ENCODE measurements around the gene HABP4.

The HABP4 gene

DNA sequence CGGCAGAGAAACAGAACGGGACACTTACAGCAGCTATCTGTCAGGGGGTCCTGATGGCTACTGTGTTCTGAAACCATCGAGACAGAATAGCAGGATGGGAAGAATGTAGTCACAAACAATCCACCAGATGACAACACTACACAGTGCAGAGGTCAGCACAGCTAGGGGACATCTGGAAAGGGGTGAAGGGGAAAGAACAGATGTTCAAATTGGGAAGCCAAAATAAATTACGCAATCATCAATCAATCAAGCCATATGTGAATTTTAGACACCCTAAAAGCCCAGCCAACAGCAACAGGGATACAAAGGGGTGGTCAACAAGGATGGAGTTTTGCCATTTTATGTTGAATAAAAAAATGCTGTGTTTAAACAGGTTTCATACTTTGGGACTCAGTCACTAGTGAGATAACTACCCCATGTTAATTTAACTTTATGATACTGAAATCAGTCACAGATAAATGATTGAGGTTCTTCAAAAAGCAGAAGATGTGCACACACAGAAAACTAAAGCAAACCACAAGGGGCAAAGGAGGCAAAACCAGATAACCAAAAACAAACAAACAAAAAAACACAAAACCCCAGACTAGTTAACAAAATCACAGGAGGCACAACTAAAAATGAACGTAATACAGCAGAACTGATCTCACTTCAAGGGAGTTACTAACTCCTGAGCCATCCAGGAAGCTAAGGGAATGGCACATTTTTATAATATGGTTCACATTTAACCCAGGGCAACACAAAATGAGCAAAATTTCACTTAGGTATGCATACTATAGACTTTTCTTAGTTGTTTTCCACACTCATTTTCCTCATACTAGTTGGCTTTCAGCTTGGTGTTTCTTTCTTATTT lies 65.9 kb downstream of the HABP4 start:
- in situ Hi-C loops (cut with HindIII; ENCODE audit: low sequenced_read_pairs), result no loop called here

DNA sequence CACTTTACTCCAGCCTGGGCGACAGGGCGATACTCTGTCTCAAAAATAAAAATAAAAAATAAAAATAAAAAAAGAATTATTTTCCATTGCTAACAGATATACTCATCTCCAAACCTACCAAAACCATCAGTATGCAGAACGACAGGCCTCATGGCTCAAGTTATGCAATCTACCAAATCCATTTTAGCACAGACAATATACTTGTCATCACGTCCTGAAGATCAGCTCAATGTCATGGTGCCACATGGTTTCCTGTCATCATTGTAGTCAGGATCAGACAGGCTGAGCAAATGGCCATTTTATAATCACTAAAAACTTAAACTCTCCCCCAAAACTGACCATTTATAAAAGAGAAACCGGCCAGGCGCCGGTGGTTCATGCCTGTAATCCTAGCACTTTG lies 69.1 kb downstream of the HABP4 start:
- in situ Hi-C loops (cut with HindIII; ENCODE audit: low sequenced_read_pairs), result no loop called here

DNA sequence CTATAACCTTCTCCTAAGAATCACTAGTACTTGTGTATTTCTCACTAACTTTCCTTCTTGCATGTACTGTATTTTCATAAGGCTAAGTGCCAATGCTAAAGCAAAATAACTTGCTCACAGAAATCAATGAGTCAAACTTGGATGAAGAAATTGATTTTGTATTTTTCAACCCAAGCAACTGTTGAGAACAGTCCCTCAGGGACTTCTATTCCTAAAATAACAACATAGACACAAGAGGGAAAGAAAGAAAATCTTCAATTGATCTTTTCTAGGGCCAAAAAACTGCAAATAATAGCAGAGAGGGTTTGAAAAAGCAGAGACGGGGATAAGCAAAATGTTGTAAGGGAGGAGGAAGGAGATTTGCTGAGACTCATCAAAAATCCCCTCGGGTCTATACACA lies 69.8 kb downstream of the HABP4 start:
- in situ Hi-C loops (cut with HindIII; ENCODE audit: low sequenced_read_pairs), result no loop called here

DNA sequence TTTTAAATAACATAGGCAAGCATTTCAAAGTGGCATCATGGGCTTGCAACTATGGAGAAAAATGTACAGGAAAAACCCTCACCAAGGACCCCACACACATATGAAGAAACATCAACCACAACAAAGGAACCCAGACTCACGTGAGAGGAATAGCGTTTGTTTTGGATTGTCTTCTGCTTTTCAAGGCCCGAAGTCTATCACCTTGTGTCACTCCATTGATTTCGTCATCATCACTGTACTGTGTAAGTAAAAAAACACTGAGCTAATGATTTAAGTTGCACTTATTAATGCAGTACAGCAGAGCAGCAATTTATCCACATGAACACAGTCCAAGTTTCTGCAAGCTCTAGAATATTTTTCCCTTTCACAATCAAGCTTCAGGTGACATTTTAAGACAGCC lies 72.4 kb downstream of the HABP4 start:
- in situ Hi-C loops (cut with HindIII; ENCODE audit: low sequenced_read_pairs), result no loop called here

DNA sequence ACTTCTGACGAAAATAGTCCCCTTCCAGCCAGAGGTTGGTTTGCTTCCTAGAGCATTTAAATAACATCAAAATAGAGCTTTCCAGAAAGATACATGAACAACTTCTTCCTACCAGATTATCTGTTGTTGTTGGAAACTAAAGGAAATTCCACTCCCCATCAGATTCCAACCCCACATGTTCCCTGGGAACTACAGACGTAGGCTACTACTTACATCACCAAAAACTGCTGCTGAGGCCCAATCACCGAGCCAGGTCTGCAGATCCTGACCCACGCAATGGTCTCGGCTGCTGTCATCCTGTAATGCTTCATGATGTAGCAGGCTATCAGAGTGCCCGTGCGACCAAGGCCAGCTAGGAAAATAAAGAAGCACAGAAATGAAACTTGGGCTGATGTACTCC lies 73.4 kb downstream of the HABP4 start:
- in situ Hi-C loops (cut with HindIII; ENCODE audit: low sequenced_read_pairs), result no loop called here

DNA sequence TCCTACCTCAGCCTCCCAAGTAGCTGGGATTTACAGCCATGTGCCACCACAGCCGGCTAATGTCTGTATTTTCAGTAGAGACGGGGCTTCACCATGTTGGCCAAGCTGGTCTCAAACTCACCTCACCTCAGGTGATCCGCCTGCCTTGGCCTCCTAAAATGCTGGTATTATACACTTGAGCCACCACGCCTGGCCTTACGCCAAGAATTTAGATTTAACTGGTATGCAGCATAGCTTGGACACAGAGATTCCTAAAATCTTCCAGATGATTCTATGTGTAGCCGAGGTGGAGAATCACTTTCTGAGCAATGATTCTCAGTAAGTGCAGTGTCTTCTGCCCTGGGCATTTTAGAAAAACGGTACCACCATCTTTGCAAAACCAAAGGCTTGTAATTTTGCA lies 74.1 kb downstream of the HABP4 start:
- in situ Hi-C loops (cut with HindIII; ENCODE audit: low sequenced_read_pairs), result no loop called here

DNA sequence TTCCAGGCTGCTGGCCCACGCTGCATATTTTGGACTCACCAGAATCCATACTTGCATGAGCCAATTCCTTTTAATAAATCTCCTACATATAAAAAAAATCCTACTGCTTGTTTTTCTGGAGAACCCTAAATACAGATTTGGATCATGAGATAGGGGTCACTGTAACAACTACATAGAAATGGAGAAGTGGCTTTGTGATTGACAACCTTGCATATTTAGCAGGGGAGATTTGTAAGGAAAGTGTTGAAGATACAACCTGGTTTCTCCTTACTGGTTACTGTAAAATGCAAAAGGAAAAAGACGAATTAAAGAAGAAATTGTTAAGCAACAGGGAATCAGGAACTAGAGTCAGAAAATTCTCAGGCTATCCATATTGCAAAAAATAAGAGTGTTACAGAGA lies 74.8 kb downstream of the HABP4 start:
- in situ Hi-C loops (cut with HindIII; ENCODE audit: low sequenced_read_pairs), result no loop called here

DNA sequence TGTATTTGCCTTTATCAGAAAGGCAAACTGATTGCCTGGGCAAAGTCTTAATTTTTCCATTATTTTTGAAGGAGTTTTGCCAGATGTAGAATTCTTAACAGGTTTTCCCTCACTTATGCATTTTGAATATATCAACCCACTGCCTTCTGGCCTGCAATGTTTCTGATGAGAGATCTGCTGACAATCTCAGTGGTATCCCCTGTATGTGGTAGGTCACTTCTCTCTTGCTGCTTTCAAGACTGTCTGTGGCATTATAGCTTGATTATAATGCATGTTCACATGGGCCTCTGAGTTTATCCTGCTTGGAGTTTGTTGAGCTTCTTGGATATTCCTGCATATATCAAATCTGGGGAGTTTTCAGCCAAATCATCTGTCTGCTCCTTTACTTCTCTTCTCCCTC lies 82.2 kb downstream of the HABP4 start:
- in situ Hi-C loops (cut with HindIII; ENCODE audit: low sequenced_read_pairs), result no loop called here

DNA sequence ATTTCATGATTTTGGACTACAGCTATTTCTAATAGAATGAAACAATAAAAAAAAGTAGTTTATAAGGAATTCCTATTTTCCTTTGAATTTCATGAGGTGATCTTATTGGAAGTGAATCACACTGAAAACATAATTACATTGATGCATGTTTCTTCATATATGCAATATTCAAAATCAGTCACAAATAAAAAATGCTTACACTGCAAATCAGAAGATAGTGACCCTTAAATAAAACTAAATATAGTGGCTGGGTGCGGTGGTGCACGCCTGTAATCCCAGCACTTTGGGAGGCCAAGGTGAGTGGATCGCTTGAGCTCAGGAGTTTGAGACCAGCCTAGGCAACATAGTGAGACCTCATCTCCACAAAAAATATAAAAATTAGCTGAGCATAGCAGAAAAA lies 90.1 kb downstream of the HABP4 start:
- in situ Hi-C loops (cut with HindIII; ENCODE audit: low sequenced_read_pairs), result no loop called here
